Mesothelial cell of epicardium (in vitro differentiated cells): ENCODE measurements around the gene RBM3. TPM values are rescaled to one million over a fixed set of nuclear protein-coding genes. Genes with fewer than 3 reads are reported as not detected.
"Not testable (repeated sequence)": the region's sequence is repeated elsewhere in the genome, so short reads cannot be mapped to it uniquely, and the experiment has no call there.

ENCODE experiments used
- DNase-seq, 2 experiments: peaks; one replicate each; pipeline ENCODE4 v3.0.0; 2021; ENCODE audit warnings: low spot score in 2 of 2; ENCODE audit not compliant: unreplicated experiment in 2 of 2
- H3K27ac Mint-ChIP-seq: 2 replicates; pipeline ENCODE4 v1.8.0; 2021; ENCODE audit warnings: mixed read lengths
- H3K27me3 Mint-ChIP-seq: 2 replicates; pipeline ENCODE4 v1.8.0; 2021; ENCODE audit warnings: low read depth, mixed read lengths
- H3K36me3 Mint-ChIP-seq: 2 replicates; pipeline ENCODE4 v1.8.0; 2021; ENCODE audit warnings: mixed read lengths
- H3K4me1 Mint-ChIP-seq: 2 replicates; pipeline ENCODE4 v1.8.0; 2021; ENCODE audit warnings: mixed read lengths
- H3K4me3 Mint-ChIP-seq: 2 replicates; pipeline ENCODE4 v1.8.0; 2021; ENCODE audit warnings: mild to moderate bottlenecking, moderate library complexity, mixed read lengths
- H3K9me3 Mint-ChIP-seq: 2 replicates; pipeline ENCODE4 v1.8.0; 2021; ENCODE audit warnings: mixed read lengths
- total RNA-seq: library from RNA; stranded (reverse); gene quantifications from 3 replicates; pipeline ENCODE4 v1.2.1, GENCODE V29; 2021
- TF ChIP-seq, protein P1 (sequence below): fragments of 200-600 bp; sonication (generic); IDR thresholded peaks from one replicate; pipeline ENCODE4 v1.5.0; 2021; ENCODE audit warnings: antibody characterized with exemption; ENCODE audit not compliant: unreplicated experiment

Gene RBM3
- 208 to 215 TPM (median 209 TPM) in 3 replicates for total RNA-seq

DNA sequence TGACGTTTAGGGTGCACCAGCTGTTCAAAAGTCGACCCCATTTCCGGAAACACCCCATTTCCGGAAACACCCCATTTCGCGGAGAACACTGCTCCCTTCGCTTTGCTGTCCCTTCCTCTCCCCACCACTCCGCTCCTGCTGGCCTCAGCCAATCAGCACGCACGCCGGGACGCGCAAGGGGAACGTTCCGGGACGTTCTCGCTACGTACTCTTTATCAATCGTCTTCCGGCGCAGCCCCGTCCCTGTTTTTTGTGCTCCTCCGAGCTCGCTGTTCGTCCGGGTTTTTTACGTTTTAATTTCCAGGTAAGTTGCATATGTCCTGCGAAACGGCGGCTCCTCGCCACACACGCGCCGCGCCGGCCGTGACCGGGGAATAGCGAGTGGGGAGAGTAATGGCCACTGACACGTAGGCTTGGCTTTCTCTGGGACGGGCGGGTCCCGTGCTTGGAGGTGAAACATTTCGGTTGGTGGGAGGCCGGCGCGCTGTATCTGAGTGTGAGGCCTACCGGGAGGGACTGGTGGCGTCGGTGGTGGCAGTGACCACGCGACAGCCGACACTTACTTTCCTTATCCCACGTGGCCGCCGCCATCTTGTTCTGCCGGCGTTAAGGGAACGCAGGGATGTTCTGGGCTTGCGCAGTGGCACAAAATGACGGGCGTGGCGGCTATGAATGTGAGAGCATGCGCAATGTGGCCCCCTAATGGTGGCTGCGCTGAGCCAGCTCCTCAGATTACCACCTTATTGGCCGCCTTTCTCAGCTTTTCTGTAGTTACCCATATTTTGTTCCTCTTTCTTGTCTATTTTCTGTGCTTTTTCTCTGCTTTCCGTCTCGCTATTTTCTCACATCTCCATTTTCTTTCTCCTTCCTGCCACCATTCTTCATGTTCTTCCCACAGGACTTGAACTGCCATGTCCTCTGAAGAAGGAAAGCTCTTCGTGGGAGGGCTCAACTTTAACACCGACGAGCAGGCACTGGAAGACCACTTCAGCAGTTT, at the start of gene RBM3:
Gene RBM3 (plus strand): TSS at position 215 of the 997 bp plus-strand sequence. CDS start 697 bp downstream, at position 912.
- Mint-ChIP-seq H3K4me3 (peak within 1 kb of the TSS; percentile 97), H3K9me3 (no peaks in the 10 kb centered on the region), H3K27ac (peak within 1 kb of the TSS; percentile 99), H3K4me1 (peaks cover 13% of the 10 kb centered on the region), H3K27me3 (no peaks in the 10 kb centered on the region), H3K36me3 (peaks cover 14% of the 10 kb centered on the region)
- peak; percentile 65 to 82 for DNase-seq
- TF ChIP-seq, protein P1, sequence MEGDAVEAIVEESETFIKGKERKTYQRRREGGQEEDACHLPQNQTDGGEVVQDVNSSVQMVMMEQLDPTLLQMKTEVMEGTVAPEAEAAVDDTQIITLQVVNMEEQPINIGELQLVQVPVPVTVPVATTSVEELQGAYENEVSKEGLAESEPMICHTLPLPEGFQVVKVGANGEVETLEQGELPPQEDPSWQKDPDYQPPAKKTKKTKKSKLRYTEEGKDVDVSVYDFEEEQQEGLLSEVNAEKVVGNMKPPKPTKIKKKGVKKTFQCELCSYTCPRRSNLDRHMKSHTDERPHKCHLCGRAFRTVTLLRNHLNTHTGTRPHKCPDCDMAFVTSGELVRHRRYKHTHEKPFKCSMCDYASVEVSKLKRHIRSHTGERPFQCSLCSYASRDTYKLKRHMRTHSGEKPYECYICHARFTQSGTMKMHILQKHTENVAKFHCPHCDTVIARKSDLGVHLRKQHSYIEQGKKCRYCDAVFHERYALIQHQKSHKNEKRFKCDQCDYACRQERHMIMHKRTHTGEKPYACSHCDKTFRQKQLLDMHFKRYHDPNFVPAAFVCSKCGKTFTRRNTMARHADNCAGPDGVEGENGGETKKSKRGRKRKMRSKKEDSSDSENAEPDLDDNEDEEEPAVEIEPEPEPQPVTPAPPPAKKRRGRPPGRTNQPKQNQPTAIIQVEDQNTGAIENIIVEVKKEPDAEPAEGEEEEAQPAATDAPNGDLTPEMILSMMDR: no peak

DNA sequence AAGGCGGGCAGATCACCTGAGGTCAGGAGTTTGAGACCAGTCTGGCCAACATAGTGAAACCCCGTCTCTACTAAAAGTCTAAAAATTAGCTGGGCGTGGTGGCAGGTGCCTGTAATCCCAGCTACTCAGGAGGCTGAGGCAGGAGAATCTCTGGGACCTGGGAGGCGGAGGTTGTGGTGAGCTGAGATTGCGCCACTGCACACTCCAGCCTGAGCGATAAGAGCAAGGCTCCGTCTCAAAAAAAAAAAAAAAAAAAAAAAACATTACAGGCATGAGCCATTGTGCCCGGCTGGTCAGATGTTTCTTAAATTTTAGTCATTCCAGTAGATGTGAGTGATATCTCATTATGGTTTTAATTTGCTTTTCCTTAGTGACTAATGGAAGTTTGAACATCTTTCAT, 48.4 kb upstream of the RBM3 start:
- not testable (repeated sequence) for H3K4me1 Mint-ChIP-seq, DNase-seq, H3K27ac Mint-ChIP-seq, H3K4me3 Mint-ChIP-seq, H3K27me3 Mint-ChIP-seq
- Mint-ChIP-seq H3K9me3 (peaks cover 16% of the 10 kb centered on the region), H3K36me3 (peaks cover 14% of the 10 kb centered on the region)

DNA sequence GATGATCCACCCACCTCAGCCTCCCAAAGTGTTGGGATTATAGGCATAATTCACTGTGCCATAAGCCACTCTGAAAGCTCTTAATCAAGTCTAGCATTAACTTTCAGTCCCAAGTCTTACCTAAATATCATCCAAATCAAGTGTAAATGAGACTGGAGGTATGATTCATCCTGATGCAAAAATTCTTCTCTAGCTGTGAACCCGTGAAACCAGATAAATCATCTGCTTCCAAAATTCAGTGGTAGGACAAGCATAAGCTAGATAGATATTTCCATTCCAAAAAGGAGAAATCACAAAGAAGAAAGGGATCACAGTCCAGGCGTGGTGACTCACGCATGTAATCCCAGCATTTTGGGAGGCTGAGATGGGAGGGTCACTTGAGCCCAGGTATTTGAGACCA, 43.5 kb upstream of the RBM3 start:
- Mint-ChIP-seq H3K9me3 (peaks cover 34% of the 10 kb centered on the region), H3K4me1 (no peaks in the 10 kb centered on the region), H3K36me3 (peaks cover 13% of the 10 kb centered on the region), H3K27me3 (no peaks in the 10 kb centered on the region), H3K27ac (no peak overlapping the region), H3K4me3 (no peak overlapping the region)
- no peak for DNase-seq
- TF ChIP-seq, protein P1: no peak

DNA sequence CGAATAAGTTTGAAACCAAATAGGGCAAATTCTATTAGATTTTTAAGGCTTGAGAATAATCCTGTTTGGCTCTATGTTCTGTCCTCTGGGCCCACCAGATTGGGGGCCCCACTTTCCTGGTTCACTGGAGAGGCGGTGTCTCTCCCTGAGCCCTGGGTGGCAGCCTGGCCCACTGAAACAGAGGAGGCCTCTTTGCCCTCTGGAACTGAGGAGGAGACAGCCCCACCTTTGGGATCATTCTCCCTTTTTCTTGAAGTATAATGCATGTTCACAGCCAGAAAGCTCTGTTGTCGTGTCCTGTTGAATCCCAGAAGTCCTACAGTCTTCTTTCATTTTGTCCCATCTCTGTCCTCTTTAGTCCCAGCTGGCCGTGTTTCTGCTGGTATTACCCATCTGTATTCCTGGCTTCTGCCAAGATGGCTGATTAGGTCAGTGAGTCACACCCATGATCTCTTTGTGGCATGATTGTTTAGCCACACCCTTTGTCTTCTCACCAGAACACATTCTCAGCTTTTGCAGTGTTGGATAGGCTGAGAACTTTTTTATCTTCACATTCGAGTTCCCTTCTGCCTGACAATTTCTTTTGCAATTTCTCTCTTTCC, 42.8 kb upstream of the RBM3 start:
- no peak overlapping the region for H3K4me3 Mint-ChIP-seq
- no peaks in the 10 kb centered on the region for H3K4me1 Mint-ChIP-seq
- TF ChIP-seq, protein P1: no peak
- no peak for DNase-seq
- no peak overlapping the region for H3K27ac Mint-ChIP-seq
- H3K36me3 Mint-ChIP-seq: peaks cover 13% of the 10 kb centered on the region
- peaks cover 33% of the 10 kb centered on the region for H3K9me3 Mint-ChIP-seq
- no peaks in the 10 kb centered on the region for H3K27me3 Mint-ChIP-seq

DNA sequence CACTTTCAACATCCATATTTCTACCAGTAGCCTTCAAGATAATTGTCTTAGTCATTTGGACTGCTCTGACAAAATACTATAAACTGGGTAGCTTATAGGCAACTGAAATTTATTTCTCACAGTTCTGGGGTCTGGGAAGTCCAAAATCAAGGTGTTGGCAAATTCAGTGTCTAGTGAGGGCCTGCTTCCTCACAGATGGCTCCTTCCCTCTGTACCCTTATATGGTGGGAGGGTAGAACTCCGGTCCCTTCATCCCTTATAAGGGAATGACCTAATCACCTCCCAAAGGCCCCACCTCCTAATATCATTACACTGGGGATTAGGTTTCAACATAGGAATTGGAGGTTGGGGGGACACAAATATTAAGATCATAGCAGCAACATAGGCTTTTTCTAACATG, 42.1 kb upstream of the RBM3 start:
- Mint-ChIP-seq H3K4me1 (no peaks in the 10 kb centered on the region), H3K27me3 (no peaks in the 10 kb centered on the region), H3K9me3 (peaks cover 30% of the 10 kb centered on the region), H3K4me3 (no peak overlapping the region), H3K36me3 (peaks cover 10% of the 10 kb centered on the region), H3K27ac (no peak overlapping the region)
- TF ChIP-seq, protein P1: no peak
- no peak for DNase-seq

DNA sequence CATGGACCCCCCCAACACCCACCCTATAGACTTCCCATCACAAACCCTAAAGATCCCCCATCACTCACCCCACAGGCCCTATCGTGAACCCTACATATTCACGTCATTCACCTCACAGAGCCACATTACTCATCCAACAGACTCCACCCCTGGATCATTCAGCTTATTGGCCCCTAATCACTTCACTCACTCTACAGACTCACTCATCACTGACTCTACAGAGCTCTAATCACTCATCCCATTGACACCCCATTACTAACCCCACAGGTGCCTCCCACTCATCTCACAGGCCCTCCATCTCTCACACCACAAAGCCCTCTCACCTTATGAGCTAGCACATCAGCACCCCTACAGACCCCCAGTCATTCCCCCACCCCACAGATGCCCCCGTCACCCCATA, 41.1 kb upstream of the RBM3 start:
- no peaks in the 10 kb centered on the region for H3K4me1 Mint-ChIP-seq
- peaks cover 10% of the 10 kb centered on the region for H3K36me3 Mint-ChIP-seq
- TF ChIP-seq, protein P1: no peak
- H3K27me3 Mint-ChIP-seq: no peaks in the 10 kb centered on the region
- DNase-seq: no peak
- H3K9me3 Mint-ChIP-seq: peaks cover 30% of the 10 kb centered on the region
- H3K4me3 Mint-ChIP-seq: no peak overlapping the region
- H3K27ac Mint-ChIP-seq: no peak overlapping the region
